Muscle layer of colon (tissue), 2 donors: ENCODE measurements around the gene CALML6.

Experiments
- H3K27ac ChIP-seq: one replicate; pipeline ENCODE4 v1.7.0; 2013; ENCODE audit warnings: low read depth, mild to moderate bottlenecking, low read length, moderate library complexity
- H3K27me3 ChIP-seq, 2 donors: one replicate each; pipeline ENCODE4 v1.7.0; 2013; ENCODE audit warnings: low read length in 2 of 2, mild to moderate bottlenecking in 2 of 2; ENCODE audit not compliant: insufficient read depth in 2 of 2, control insufficient read depth in 1 of 2
- H3K36me3 ChIP-seq: one replicate; pipeline ENCODE4 v1.7.0; 2013; ENCODE audit warnings: mild to moderate bottlenecking, low read length; ENCODE audit not compliant: insufficient read depth
- H3K4me1 ChIP-seq: one replicate; pipeline ENCODE4 v1.7.0; 2013; ENCODE audit warnings: mild to moderate bottlenecking, low read length; ENCODE audit not compliant: insufficient read depth
- H3K4me3 ChIP-seq, 2 donors: one replicate each; pipeline ENCODE4 v1.7.0; 2013; ENCODE audit warnings: low read length in 2 of 2, low read depth in 1 of 2, mild to moderate bottlenecking in 1 of 2, moderate library complexity in 1 of 2
- H3K9ac ChIP-seq: one replicate; pipeline ENCODE4 v1.7.0; 2013; ENCODE audit warnings: low read length
- H3K9me3 ChIP-seq: one replicate; pipeline ENCODE4 v1.7.0; 2013; ENCODE audit warnings: mild to moderate bottlenecking, low read length
- donor health status: abdominal sarcoma.
- donor health status: Adenocarcinoma of cecum.

CALML6 gene

DNA sequence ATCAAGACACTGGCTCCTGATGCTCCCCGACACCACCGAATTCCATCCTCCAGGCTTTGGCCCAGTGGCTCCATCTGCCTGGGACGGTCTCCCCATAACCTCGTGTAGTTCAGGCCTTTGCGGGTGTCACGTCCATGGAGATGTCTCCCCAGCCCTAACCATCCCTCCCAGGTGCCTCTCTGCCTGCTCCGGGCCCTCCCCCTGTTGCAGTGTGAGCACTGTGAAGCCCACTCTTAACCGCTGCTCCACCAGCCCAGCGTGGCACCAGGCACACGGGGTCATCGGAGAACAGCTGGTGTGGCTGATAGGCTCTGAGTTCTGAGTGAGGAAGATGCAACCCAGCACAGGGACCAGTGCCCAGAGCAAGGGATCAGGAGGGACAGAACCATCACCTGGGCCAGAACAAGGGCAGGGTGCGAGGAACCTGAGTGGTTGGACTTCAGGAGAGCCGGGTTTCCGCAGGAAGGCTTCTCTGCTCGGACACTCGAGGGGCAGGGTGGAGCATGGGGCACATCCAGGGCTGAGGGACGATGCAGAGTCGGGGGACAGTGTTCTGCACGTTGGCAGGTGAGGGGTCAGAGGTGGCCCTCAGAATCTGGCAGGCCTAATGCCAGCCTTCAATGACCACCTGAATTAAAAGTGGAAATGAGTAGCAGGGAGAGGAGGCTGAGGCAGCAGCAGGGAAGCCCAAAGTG, 21.6 kb upstream of the CALML6 start:
- H3K4me3 ChIP-seq: no peak overlapping the region
- H3K4me1 ChIP-seq: peaks cover 21% of the 10 kb centered on the region
- no peak overlapping the region for H3K9ac ChIP-seq
- no peaks in the 10 kb centered on the region for H3K36me3 ChIP-seq
- peaks cover 11 to 19% of the 10 kb centered on the region in 2 donors for H3K27me3 ChIP-seq
- H3K9me3 ChIP-seq: no peaks in the 10 kb centered on the region
- H3K27ac ChIP-seq: no peak overlapping the region

DNA sequence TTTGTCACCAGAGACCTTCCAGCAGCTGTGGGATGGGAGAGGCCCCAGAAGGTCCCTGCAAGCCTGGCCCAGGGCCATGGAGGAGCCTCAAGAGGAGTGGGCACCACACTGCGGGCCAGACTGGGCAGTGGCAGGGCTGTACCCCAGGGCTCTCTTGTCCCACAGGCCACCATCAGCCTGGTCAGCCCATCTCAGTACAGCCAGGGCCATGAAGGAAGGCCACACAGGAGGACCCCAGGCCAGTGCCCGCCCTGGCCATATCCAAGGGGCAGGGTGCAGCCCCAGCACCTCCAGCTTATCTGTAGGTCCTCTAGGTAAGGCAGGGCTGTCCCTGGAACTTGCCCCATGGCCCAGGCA, 21.1 kb upstream of the CALML6 start:
- Histone ChIP-seq H3K27ac (no peak overlapping the region), H3K4me1 (peaks cover 16% of the 10 kb centered on the region)

DNA sequence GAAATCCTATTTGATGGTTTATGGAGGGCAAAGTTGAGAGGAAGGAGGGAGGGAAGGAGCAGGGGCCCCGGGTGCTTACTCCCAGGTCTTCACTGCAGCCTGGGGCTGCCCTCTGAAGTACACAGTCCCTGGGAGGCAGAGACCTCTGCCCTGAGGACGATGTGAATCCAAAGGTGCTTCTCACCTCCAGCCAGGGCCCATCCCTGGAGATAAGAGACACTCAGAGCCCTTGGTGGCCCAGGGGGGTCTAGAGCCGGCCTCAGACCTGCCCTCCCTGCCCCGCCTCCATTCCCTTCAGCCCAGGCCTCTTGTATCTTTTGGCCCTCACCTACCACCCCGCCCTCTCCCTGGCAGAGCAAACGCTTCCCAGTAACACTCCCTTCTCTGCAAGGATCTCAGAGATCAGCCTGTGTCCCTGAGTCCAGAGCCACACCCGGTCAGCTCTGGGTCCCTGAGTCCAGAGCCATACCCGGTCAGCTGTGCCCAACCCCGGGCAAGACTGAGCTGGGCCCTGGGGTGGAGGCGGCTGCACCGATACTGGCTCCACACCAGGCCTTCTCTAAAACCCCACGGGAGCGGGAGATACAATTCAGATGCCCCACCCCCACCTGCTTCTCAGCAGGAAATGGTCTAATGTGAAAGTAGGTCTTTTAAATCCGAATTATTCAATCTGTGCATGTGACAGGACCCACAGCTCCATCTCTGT, 20.6 kb upstream of the CALML6 start:
- Histone ChIP-seq H3K27ac (no peak overlapping the region), H3K4me3 (no peak overlapping the region), H3K36me3 (no peaks in the 10 kb centered on the region), H3K4me1 (peaks cover 11% of the 10 kb centered on the region), H3K27me3 (peaks cover 11 to 19% of the 10 kb centered on the region in 2 donors), H3K9ac (no peak overlapping the region), H3K9me3 (no peaks in the 10 kb centered on the region)

More for the DNA sequence above, 21.1 kb upstream of the CALML6 start:
- H3K9me3 ChIP-seq: no peaks in the 10 kb centered on the region
- H3K9ac ChIP-seq: no peak overlapping the region
- H3K4me3 ChIP-seq: no peak overlapping the region
- H3K27me3 ChIP-seq: peaks cover 11 to 19% of the 10 kb centered on the region in 2 donors
- no peaks in the 10 kb centered on the region for H3K36me3 ChIP-seq

- H3K27me3 ChIP-seq: peaks cover 11 to 19% of the 10 kb centered on the region in 2 donors
- no peak overlapping the region for H3K9ac ChIP-seq
- H3K9me3 ChIP-seq: no peaks in the 10 kb centered on the region
- H3K4me1 ChIP-seq: peaks cover 11% of the 10 kb centered on the region
- no peak overlapping the region for H3K27ac ChIP-seq
- no peak overlapping the region for H3K4me3 ChIP-seq
- no peaks in the 10 kb centered on the region for H3K36me3 ChIP-seq
These were observed 20.0 kb upstream of the CALML6 start for GRCh38 chr1:1895060-1895418.

DNA sequence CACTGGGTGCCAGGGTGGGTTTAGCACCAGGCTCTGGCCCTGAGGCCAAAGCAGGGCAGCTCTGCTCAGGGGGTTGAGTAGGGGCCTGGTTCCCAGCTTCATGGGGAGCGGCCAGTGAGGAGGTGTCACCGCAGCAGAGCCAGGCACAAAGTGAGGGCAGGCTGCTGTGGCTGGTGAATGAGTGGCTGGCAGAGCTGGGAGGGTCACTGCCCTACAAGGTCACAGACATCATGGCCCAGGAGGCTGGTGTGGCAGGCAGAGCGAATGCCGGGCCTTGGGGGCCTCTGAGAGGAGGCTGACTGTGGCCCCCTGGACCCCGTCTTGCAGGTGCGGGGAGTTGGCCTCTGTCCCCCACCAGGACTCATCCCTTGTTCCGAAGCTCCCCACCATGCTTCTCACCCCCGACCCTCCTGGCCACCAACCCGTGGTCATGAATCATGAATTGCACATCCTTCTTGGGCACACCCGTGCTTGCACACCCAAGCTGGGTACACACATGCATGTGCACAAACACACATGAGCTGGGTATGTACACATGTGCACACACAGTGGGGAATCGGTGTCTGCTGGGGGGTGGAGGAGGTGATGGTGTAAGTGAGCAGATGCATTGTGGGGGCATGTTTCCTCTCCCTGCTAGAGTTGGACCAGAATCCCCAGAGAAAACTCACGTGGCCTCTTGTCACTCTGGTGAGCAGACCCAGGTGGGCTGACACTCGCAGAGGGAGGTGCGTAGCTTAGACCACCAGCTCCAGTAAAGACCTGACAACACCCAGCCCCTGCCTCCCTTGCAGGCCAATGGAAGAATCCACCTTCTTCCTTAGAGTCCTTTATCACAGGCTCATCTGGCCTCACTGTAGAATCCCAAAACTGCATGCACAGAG, 19.4 kb upstream of the CALML6 start:
- Histone ChIP-seq H3K9ac (no peak overlapping the region), H3K27me3 (peaks cover 11 to 19% of the 10 kb centered on the region in 2 donors), H3K9me3 (no peaks in the 10 kb centered on the region), H3K36me3 (no peaks in the 10 kb centered on the region), H3K27ac (no peak overlapping the region), H3K4me3 (no peak overlapping the region), H3K4me1 (peaks cover 11% of the 10 kb centered on the region)

DNA sequence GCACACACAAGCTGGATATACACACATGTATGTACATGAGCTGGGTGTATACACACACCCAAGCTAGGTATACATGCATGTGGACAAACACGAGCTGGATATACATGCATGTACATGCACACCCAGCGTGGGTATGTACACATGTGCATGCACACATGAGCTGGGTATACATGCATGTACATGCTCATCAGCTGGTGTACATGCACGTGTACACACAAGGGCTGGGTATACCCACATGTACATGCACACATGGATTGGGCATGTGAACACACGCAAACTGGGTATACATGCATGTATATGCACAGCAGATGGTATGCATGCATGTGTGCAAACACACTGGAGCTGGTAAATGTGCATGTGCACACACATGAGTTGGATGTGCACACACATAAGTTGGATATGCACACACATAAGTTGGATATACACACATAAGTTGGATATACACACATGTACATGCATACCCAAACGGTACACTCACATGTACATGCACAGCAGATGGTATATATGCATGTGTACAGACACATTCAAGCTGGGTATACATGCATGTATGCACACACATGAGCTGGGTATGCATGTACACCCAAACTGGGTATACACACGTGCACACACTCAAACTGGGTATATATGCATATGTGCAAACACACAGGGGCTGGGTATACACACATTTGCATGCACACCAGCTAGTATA, 16.7 kb upstream of the CALML6 start:
- Histone ChIP-seq H3K4me1 (peaks cover 5% of the 10 kb centered on the region), H3K4me3 (no peak overlapping the region), H3K9ac (no peak overlapping the region), H3K36me3 (no peaks in the 10 kb centered on the region), H3K27me3 (peaks cover 11 to 19% of the 10 kb centered on the region in 2 donors), H3K27ac (no peak overlapping the region), H3K9me3 (no peaks in the 10 kb centered on the region)

GRCh38 chr1:1899266-1899966, 15.6 kb upstream of the CALML6 start:
- Histone ChIP-seq H3K4me1 (peaks cover 2% of the 10 kb centered on the region), H3K4me3 (no peak overlapping the region), H3K36me3 (no peaks in the 10 kb centered on the region), H3K9ac (no peak overlapping the region), H3K27ac (no peak overlapping the region), H3K9me3 (no peaks in the 10 kb centered on the region), H3K27me3 (peaks cover 11 to 16% of the 10 kb centered on the region in 2 donors)

DNA sequence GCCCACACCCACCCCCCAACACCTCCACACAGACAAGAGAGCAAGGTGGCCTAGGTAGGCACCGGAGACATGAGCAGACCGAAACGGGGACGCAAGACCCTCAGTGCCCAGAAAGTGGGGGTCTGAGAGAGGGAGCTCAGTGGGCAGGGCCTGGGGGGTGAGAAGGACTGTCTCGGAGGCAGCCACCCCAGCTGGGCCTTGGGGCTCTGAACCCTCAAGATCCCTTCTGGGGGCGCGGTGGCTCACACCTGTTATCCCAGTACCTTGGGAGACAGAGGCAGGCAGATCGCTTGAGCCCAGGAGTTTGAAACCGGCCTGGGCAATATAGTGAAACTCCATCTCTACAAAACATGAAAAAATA, 15.1 kb upstream of the CALML6 start:
- Histone ChIP-seq H3K9ac (no peak overlapping the region), H3K9me3 (no peaks in the 10 kb centered on the region), H3K27ac (no peak overlapping the region), H3K27me3 (peaks cover 10 to 11% of the 10 kb centered on the region in 2 donors), H3K36me3 (no peaks in the 10 kb centered on the region), H3K4me1 (no peaks in the 10 kb centered on the region), H3K4me3 (no peak overlapping the region)

DNA sequence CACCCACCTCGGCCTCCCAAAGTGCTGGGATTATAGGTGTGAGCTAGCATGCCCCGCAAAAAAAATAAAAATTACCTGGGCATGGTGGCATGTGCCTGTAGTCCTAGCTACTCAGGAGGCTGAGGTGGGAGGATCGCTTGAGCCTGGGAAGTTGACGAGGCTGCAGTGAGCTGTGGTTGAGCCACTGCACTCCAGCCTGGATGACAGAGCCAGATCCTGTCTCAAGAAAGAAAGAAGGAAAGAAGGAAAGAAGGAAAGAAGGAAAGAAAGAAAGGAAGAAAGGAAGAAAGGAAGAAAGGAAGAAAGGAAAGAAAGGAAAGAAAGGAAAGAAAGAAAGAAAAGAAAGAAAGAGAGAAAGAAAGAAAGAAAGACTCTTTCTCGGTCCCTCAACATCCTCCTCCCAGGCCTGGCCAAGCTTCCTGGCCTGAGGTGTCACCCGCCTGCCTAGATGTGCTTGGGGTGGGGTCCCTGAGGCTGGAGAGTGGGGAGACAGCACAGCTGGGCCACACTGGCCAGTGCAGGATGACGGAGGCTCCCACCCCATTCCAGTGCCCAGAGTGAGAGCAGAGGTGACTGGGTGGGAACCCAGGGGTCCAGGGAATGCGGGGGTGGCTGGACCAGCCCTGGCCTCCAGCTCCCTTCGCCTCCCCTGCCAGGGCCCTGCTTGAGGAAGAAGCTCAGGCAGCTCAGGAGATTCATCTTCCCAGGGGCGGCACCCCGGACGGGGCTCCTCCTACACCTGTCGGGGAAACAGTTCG, 14.0 kb upstream of the CALML6 start:
- Histone ChIP-seq H3K27ac (no peak overlapping the region), H3K27me3 (peaks cover under 1 to 1% of the 10 kb centered on the region in 2 donors), H3K9me3 (no peaks in the 10 kb centered on the region), H3K36me3 (no peaks in the 10 kb centered on the region), H3K4me3 (no peak overlapping the region), H3K9ac (no peak overlapping the region), H3K4me1 (no peaks in the 10 kb centered on the region)

- H3K4me3 ChIP-seq: no peak overlapping the region
- no peak overlapping the region for H3K27ac ChIP-seq
- no peaks in the 10 kb centered on the region for H3K27me3 ChIP-seq
These were observed 13.3 kb upstream of the CALML6 start for GRCh38 chr1:1901641-1902294.

More at GRCh38 chr1:1901641-1902294, 13.3 kb upstream of the CALML6 start:
- Histone ChIP-seq H3K4me1 (no peaks in the 10 kb centered on the region), H3K9me3 (no peaks in the 10 kb centered on the region), H3K36me3 (no peaks in the 10 kb centered on the region), H3K9ac (no peak overlapping the region)
